ENCODE data around the gene SLC6A8.
"Not testable (repeated sequence)": the region's sequence is repeated elsewhere in the genome, so short reads cannot be mapped to it uniquely, and the experiment has no call there.

Gene SLC6A8

DNA sequence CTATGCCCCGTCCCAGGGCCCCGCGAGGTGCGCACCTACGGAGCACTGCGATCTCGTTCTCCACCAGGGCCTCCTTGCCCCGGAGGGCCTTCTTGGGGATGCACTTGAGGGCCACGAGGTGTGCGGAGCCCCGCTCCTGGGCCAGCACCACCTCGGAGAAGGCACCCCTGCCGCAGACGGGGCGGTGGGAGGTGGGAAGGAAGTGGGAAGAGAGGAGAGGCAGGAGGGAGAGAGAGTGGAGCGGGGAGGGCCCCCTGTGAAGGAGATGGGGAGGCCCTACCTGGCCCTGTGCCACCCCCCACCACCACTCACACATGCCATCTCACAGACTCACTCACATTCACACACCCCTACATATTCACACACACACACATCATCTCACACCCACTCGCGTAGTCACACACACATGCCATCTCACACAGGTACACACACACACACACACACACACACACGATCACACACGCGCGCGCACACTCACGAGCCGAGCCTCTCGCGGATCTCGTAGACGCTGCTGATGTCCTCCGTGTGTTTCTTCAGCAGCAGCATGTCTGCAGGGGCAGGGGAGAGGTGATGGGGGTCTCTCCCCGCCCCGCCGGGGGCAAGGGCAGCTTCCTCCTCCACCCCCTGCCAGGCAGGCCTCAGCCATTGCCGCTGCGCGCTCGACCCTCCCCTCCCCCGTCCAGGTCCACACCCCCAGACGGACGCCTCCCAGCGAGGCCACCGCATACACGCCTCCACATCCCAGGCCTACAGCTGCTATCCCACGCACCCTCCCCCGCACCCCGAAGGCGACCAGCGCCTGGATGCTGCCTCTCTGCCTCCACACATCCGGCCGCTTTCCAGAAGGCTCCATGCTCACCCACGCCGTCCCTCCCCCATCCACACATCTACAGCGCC lies 14.9 kb upstream of the SLC6A8 start:
- DNase-seq, result no peak

DNA sequence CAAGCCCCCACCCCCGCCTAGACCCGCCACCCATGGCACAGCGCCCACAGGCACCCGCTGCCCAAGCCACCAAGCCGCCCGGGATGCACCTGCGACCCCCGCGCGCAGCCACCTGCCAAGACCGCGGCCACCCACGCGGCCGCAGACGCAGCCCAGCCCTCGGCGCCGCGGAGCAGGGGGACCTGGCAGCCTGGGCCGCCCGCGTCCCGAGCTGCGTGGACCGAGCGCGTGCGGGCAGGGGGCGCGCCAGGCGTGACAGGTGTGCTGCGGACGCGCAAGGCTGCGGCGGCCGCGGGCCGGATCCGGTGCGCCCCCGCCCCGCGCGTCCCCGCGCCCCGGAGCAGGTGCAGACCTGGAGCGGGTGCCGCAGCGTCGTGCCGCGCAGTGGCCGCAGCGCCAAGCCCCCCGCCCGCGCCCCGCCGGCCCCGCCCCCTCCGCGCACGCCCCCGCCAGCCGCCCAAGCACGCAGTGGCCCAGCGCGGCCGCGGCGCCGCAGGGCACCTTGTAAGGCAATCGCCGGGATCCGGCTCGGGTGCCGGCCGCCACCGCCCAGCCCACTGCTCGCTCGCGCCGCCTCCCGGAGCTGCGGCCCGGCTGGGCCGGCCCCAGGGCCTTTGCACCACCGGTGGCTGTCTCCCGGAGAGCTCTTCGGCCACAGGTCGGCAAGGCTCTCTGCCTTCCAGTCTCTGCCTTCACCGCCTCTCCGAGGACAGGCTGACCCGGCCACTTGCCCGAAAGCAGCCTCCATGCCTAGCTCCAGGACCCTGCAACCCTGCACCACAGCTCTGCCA lies 14.1 kb upstream of the SLC6A8 start, which contains the start of gene PNCK:
Gene PNCK (minus strand): TSS at position 386 of the 791 bp plus-strand sequence. CDS start 737 bp downstream, outside the sequence.
- DNase-seq, result no peak

DNA sequence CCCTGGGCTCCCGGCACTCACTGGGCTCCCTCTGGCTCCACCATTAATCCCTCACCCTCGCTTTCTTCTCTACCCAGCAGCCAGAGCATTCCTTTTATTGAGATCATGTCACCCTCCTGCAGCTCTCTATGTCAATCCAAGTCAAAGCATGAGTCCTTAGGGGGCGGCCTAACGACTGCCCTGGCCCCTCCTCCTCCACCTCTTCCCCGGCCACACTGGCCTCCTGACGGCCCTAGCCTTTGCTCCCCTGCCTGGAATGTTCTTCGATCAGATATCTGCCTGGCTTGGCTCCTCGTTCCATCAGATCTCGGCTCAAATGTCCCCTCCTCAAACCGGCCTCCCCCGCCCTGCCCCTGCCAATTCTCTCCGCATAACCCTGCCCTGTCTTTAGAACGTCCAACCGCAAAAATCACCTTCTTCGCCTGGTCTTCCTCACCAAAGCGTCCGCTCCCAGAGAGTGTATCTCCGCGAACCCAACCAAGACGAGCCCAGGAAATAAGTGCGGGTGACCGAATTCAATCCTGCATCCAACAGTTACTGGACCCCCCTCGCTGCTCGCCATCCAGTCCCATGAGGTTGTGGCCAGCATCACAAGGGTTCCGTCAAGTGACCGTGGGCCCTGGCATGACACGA lies 13.4 kb upstream of the SLC6A8 start:
- no peak for DNase-seq

DNA sequence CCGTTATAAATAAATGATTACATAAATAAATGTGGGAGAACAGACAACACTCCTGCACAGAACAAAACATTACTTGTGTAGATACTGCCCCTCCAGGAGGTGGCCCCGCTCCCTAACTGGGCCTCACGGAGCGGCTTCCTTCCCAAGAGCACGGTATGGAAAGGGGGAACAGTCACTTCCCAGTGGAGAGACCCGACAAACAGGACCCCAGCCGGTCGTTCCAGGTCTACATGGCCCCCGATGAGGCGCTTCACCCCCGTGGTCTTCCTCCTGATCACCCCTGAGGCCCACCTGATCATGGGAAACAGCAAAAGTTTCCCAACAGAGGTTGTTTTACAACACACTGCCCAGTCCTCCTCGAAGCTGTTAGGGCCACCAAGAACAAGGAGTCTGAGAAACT lies 6.6 kb upstream of the SLC6A8 start:
- DNase-seq, result no peak

DNA sequence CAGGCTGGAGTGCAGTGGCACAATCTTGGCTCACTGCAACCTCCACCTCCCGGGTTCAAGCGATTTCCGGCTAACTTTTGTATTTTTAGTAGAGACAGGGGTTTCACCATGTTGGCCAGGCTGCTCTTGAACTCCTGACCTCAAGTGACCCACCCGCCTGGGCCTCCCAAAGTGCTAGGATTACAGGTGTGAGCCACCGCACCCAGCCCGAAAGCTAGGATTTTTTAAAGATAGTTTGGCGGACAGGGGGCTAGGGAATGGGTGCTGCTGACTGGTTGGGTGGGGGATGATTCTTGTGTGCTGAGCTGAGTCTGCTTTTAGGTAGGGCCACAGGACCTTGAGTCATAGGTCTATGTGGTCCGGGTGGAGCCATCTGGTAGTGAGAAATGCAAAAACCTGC lies 4.2 kb upstream of the SLC6A8 start:
- DNase-seq, result not testable (repeated sequence)

DNA sequence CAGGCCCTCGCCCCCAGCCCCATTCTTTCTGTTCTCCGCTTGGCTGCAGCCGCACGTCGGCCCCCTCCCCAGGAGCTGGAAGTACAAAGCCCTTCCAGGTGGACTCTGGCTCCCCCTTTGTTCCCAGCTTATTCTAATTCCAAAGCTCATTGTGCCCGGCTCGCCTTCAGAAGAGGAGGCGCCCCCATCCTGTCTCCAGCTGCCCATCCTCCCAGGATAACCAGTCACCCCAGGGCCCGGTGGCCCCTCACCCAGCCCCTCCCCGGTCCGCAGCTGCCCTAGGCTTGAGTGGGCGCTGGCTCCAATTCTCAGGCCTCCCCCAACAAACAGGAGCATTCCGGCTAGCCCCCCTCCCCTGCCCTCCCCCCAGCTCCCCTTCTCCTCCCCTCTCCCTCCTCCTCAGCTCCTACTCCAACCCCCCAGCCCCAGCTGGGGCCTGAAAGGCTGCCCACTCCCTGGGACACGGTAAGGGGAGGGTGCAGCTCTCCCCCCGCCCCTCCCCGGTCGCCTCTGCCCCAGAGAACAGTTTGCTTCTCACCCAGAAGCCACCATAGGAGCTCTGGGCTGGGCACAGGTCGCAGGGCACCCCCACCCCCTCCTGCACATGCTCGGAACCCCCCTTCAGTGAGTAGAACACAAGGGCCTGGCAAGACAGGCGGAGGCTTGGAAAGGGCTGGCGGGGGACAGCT lies 3.1 kb upstream of the SLC6A8 start:
- no peak for DNase-seq

DNA sequence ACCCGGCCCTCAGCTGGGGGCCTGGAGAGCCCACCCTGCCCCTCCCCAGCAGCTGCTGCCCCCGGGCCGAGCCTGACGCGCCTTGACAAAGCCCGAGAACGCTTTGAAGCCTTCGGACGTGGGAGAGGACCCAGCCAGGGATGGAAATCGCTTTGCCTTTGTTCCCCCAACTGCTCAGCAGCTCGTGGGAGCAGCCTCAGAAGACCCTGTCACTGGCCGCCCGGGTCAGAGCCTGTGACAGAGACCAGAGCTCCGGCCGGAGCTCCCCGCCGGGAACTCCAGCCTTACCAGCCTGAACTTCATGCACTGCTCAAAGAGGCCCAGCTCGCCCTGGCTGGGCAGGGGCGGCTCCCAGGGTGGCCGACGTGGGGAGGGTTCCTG lies 2.6 kb upstream of the SLC6A8 start:
- DNase-seq, result no peak

DNA sequence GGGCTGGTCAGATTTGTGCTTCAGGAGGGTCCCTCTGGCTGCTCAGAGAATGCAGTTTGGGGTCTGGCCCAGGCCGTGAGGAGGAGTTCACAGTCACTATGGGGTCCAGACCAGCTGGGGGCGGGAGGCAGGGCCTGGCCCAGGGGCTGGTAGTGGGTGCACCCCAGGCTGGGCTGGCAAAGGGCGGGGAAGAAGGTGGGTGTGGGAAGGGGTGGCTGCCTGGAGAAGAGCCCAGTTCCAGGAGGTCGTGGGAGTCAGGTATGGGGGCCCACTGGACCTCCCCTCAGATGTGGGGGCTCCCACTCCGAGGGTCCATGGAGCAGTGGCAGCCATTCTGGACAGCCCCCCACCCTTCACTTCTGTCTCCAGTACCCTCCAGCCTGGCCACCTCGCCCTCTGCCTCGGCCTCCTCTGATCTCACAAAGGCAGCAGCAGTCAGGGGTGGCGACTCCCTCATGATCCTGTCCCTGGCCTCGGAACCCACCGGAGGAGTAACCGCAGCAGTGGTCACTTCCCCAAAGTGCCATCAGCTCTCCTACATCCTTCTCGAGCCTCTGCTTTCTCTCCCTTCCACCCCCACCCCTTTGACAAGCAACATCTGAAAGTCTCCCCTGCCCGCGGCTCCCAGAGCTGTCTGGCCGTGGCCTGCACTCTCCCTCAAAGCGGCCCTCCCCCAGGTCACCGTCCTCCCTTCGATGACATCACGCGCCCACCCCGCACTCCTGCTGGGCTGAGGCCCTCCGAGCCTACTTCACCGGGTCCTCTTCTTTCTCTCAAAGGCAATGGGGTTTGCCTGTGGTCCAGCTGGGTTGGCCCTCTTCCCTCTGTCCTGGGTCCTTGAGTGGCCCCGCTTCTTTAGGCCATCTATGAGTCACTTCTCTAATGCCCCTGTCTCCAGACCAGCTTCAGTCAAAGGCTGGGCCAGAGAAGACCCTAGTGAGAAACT lies 1.7 kb upstream of the SLC6A8 start:
- no peak for DNase-seq

DNA sequence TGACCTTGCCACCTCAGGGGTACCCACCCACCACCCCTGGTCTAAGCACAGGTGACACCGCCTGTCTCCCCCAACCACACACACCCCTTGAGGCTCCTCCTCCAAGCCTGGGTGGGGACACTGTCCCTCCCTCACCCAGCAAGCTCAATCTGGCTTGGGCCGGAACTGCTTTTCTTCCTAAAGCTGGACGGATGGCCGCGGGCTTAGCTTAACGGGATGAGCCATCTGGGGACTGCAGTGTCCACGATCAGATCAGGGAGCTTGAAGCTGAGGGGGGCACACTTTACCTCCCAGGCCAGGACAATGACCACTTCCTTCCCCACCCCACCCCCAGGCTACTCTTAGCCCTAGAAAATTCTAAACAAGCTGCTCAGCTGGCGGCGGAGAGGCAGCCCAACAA lies 1.0 kb upstream of the SLC6A8 start:
- no peak for DNase-seq

DNA sequence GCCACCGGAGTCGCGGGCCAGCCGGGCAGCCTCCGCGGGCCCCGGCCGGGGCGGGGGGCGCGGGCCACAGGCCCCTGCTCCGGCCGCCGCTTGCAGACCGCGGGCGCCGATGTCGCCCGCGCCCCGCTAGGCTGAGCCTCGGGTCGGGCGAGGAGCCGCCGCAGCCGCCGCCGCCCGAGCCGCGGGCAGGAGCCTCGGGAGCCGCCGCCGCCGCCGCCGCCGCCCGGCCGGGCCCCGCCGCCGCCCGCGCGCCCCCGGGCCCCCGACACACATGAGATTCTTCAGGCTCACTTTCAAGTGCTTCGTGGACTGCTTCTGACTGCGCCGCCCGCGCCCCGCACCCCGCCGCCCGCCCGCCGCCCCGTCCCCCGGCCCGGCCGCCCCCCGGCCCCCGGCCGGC lies 345 bp downstream of the SLC6A8 start:
- DNase-seq, result no peak

DNA sequence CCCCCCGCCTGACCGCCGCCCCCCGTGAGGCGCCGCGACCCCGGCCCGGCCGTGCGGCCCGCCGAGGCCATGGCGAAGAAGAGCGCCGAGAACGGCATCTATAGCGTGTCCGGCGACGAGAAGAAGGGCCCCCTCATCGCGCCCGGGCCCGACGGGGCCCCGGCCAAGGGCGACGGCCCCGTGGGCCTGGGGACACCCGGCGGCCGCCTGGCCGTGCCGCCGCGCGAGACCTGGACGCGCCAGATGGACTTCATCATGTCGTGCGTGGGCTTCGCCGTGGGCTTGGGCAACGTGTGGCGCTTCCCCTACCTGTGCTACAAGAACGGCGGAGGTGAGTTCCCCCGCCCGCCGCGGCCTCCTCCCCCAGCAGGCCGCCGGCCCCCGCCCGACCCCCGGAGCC lies 780 bp downstream of the SLC6A8 start:
- no peak for DNase-seq

DNA sequence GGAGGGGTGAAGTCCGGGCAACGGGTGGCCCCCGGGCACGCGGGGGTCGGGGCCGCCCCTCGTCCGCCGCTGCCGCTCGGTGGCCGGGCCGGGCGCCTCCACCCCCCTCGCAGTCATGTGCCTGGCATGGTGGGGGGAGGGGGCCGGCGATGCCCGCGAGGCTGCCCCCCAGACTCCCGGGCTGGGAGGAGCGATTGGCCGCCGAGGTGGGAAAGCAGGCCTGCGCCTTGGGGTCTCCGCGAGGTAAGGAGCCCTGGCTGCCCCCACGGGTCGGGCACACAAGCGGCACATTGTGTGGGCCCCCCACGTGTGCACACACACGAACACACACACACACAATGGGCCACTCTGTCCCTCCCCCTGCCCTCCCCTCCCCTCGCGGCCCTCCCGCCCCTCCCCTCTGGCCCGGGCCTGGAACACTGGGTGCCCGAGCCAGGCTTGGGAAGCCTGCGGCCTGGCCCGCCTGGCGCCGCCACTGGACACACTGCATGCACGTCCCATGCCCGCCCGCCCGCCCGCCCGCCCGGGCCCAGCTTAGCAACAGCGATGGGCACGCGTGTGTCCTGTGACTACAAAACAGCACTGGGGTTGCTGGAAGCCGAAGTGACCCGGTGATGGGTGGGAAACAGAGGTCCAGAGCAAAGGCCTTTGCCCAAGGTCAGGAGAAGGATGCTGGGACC lies 1.3 kb downstream of the SLC6A8 start:
- DNase-seq, result no peak

DNA sequence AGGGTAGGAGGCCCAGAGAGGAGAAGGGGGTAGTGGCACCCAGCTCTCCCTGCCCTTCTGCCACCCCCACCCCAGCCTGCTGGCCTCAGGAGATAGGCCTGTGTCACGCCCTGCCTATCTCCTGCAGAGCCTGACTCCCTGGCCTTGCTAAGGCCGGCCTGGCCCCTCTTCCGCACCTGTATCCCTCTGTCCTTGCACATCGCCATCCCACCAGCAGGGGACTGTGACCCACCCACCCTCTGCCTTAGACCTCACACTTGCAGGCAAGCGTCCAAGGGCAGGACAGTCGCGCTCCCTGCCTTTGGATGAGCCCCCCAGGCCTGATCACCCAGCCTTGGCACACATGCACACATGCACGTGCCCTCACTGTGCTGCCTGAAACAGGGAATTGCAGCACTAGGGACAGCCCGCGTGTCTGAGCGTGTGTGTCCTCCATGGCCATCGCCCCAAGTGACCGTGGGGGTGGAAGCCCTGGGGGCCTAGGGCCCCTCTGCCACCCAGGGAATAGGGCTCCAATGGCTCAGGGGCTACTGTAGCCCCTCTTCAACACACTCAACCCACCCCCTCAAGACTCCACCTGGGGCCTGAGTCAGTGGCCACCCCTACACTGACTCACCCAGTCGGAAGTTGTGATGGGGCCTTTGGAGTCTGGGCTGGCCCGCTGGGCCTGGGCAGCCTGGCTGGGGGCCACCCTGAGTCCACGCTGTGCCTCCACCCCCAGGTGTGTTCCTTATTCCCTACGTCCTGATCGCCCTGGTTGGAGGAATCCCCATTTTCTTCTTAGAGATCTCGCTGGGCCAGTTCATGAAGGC lies 2.1 kb downstream of the SLC6A8 start:
- DNase-seq, result no peak

DNA sequence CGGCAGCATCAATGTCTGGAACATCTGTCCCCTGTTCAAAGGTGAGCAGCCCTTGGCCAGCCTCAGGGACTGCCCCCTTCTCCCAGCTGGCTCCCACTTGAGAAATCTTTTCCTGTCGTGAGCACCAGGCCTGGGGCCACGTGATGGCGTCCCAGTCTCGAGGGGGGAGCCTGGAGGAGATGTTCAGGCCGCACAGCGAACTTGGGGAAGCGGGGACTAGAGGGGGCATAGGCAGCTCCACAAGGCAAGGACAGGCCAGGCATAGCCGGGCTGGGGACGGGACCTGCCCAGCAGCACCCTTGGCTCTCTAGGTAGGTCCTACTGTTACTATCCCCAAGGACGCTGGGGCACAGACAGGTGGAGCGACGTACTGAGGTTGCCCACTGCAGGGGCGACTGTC lies 2.7 kb downstream of the SLC6A8 start:
- no peak for DNase-seq

DNA sequence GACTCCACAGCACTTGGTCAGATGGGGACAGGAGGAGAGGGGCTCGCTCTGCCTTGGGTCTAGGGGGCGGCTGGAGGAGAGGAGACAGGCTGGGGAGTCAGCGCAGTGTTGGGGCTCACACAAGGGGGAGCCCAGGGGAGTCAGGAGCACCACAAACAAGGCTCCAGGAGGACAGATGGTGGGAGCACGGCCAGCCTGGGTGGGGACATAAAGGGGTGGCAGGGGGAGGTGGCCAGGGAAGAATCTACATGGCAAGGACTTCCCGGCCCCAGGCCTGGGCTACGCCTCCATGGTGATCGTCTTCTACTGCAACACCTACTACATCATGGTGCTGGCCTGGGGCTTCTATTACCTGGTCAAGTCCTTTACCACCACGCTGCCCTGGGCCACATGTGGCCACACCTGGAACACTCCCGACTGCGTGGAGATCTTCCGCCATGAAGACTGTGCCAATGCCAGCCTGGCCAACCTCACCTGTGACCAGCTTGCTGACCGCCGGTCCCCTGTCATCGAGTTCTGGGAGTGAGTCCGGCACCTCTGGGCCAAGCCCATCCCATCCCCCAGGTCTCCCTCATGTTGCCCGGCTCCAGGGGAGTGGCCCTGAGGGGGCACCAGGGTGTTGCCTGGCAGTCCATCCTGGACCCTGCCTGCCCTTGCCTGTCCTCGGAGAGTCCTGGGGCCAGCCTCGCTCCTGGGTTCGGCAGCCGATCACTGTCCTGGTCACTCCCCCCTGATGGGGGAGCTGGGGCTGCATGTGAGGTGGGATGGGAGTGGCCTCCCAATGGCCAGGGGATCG lies 3.5 kb downstream of the SLC6A8 start:
- not testable (repeated sequence) for DNase-seq

DNA sequence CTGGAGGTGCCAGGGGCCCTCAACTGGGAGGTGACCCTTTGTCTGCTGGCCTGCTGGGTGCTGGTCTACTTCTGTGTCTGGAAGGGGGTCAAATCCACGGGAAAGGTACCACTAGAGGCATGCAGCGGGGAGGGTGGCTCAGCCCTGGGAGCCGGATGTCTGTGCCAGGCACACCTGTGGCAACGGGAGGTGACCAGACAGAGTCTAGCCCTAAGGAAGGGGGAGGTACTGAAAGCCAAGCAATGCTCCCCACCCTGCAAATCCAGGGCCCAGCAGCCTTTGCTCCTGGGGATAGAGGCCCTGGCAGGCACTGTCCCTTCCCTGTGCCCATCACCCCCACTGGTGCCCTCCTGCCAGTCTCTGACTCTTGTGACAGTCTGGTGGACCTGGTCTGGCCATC lies 4.3 kb downstream of the SLC6A8 start:
- DNase-seq, result no peak

DNA sequence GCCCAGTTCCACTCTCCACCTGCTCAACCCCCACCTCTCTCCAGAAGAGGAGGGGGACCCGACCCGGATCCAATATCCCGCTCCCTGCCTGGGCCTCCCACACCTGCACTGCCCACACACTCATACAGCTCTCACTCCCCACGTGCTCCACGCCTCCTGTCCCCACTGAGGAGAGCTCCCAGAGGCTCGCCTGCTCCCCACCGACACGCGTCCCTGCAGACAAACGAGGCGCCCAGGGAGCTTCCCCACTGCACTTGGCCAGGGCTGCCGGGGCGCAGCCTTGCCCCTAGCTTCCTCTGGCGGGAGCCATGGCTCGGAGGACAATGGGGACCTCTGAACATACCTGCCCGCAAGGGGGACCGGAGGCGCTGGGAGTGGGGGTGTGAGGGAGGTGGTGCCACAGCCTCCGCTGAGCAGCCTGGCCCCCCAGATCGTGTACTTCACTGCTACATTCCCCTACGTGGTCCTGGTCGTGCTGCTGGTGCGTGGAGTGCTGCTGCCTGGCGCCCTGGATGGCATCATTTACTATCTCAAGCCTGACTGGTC lies 5.0 kb downstream of the SLC6A8 start:
- no peak for DNase-seq

DNA sequence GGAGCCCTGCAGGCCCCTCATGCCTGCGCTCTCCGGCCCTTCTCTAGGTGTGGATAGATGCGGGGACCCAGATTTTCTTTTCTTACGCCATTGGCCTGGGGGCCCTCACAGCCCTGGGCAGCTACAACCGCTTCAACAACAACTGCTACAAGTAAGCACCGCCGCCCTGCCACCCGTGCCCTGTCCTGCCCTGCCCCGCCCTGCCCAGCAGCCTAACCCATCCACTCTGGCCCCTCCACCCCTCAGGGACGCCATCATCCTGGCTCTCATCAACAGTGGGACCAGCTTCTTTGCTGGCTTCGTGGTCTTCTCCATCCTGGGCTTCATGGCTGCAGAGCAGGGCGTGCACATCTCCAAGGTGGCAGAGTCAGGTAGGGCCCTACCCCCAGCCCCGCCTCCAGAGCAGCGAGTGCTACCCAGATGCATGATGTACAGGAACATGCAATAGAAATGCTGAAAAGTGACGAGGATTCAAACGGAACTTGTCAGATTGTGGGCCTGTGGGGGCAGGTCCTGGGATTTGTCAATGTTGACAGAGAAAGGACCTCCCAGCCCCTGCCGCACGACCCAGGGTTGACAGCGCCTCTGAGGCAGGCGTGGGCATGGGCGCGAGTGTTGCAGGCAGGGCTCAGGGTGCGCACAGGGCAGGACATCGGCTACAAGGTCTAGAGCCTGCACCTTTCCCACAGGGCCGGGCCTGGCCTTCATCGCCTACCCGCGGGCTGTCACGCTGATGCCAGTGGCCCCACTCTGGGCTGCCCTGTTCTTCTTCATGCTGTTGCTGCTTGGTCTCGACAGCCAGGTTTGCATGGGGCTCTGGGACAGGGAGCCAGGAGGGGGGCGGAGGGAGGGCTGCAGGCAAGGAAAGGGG lies 5.7 kb downstream of the SLC6A8 start:
- DNase-seq, result no peak

Measured in NCI-H1436 (cell line).